C4-2B (cell line): ENCODE data around the gene MXRA8.

Source experiments
- H3K27ac ChIP-seq: fragments of 450-650 bp; 2 replicates; pipeline ENCODE4 v1.5.1; 2017
- CTCF ChIP-seq: fragments of 450-650 bp; conservative IDR thresholded peaks from 2 replicates; pipeline ENCODE4 v1.5.1; 2017; ENCODE audit warnings: mild to moderate bottlenecking
- ZFX ChIP-seq: fragments of 450-650 bp; IDR thresholded peaks from 2 replicates; pipeline ENCODE4 v1.6.1; 2017

The MXRA8 gene

GRCh38 chr1:1313500-1314236 is 44.7 kb downstream of the MXRA8 start:
- H3K27ac ChIP-seq, result no peak overlapping the region
- TF ChIP-seq CTCF, result no peak
- TF ChIP-seq ZFX, result no peak

- no peak for TF ChIP-seq ZFX
- no peak for TF ChIP-seq CTCF
- H3K27ac ChIP-seq, result no peak overlapping the region
Observed at GRCh38 chr1:1312450-1313314, 45.7 kb downstream of the MXRA8 start.

GRCh38 chr1:1311107-1312104 is 46.9 kb downstream of the MXRA8 start:
- H3K27ac ChIP-seq, result peak overlapping the region; percentile 99
- TF ChIP-seq ZFX, result no peak

GRCh38 chr1:1310476-1311053 is 47.8 kb downstream of the MXRA8 start:
- TF ChIP-seq ZFX, result no peak
- no peak for TF ChIP-seq CTCF
- peak overlapping the region; percentile 99 for H3K27ac ChIP-seq

GRCh38 chr1:1310109-1310385 is 48.3 kb downstream of the MXRA8 start:
- TF ChIP-seq ZFX (no peak), CTCF (no peak)
- peak overlapping the region; percentile 99 for H3K27ac ChIP-seq

GRCh38 chr1:1309251-1310108 is 48.9 kb downstream of the MXRA8 start:
- no peak for TF ChIP-seq ZFX
- TF ChIP-seq CTCF, result no peak
- H3K27ac ChIP-seq, result peak overlapping the region; percentile 99

- peak overlapping the region; percentile 99 for H3K27ac ChIP-seq
- TF ChIP-seq ZFX (peak; percentile 54; the same call in 1 of the 2 replicates), CTCF (no peak)
Observed at GRCh38 chr1:1308756-1309250, 49.6 kb downstream of the MXRA8 start.
